ENCODE data around the gene PRKAG3.

DNA sequence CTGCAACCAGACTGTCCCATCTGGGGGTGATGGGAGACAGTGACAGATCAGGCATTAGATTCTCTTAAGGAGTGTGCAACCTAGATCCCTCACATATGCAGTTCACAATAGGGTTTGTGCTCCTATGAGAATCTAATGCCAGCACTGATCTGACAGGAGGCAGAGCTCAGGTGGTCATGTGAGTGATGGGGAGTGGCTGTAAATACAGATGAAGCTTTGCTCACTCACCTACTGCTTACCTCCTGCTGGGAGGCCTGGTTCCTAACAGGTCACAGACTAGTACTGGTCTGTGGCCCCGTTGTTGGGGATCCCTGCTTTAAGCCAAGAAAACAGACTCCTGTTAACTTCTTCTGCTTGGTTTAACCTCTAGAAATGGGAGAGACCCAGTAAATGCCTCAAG is 46.5 kb downstream of the PRKAG3 start:
- no peak for TF ChIP-seq POLR2AphosphoS5 (IDR thresholded peaks at IDR 0.05; ENCODE audit: low read depth)
- TF ChIP-seq CTCF (IDR thresholded peaks at IDR 0.05; ENCODE audit: insufficient read depth, low read length), result no peak
- no peak for TF ChIP-seq GABPA (IDR thresholded peaks at IDR 0.05; ENCODE audit: low read depth)
- TF ChIP-seq, protein P1, sequence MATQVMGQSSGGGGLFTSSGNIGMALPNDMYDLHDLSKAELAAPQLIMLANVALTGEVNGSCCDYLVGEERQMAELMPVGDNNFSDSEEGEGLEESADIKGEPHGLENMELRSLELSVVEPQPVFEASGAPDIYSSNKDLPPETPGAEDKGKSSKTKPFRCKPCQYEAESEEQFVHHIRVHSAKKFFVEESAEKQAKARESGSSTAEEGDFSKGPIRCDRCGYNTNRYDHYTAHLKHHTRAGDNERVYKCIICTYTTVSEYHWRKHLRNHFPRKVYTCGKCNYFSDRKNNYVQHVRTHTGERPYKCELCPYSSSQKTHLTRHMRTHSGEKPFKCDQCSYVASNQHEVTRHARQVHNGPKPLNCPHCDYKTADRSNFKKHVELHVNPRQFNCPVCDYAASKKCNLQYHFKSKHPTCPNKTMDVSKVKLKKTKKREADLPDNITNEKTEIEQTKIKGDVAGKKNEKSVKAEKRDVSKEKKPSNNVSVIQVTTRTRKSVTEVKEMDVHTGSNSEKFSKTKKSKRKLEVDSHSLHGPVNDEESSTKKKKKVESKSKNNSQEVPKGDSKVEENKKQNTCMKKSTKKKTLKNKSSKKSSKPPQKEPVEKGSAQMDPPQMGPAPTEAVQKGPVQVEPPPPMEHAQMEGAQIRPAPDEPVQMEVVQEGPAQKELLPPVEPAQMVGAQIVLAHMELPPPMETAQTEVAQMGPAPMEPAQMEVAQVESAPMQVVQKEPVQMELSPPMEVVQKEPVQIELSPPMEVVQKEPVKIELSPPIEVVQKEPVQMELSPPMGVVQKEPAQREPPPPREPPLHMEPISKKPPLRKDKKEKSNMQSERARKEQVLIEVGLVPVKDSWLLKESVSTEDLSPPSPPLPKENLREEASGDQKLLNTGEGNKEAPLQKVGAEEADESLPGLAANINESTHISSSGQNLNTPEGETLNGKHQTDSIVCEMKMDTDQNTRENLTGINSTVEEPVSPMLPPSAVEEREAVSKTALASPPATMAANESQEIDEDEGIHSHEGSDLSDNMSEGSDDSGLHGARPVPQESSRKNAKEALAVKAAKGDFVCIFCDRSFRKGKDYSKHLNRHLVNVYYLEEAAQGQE (IDR thresholded peaks at IDR 0.05; ENCODE audit: insufficient replicate concordance, low read depth), result no peak
